GM19455 (cell line): ENCODE data around the gene OR9G1.
"Not testable (repeated sequence)": the region's sequence is repeated elsewhere in the genome, so short reads cannot be mapped to it uniquely, and the experiment has no call there.

Experiments
- ATAC-seq: cut with Tn5 transposase; IDR thresholded peaks from one replicate; pipeline ENCODE4 v1.9.1; 2021; ENCODE audit not compliant: unreplicated experiment

The OR9G1 gene

DNA sequence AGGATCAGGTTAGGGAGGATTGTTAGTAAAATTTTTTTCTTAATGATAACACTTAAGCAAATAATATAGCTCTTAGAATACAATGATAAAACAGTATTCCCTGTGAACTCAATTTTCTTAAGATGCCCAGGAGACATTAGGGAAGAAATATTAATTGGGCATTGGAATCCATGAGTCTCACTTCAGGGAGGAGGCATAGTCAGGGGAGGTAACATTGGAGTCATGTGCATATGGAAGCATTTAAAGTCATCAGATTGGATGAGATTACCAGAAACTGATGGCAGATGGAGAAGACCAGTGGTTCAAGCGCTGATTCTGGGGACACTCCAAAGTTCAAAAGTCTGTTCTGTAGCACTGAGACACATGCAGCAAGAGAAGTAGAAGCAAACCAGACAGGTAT, at the start of gene OR9G1:
OR9G1 (plus strand) TSS at position 301 of the 400 bp plus-strand sequence. CDS start 1,293 bp downstream, outside the sequence.
- no peak for ATAC-seq

GRCh38 chr11:56659755-56660154, 39.1 kb upstream of the OR9G1 start:
- ATAC-seq: no peak

GRCh38 chr11:56663386-56663785, 35.5 kb upstream of the OR9G1 start, which contains the start of gene OR5AR1:
Gene OR5AR1 (plus strand): TSS chr11:56663686. CDS start chr11:56663686, 0 bp downstream.
- no peak for ATAC-seq

DNA sequence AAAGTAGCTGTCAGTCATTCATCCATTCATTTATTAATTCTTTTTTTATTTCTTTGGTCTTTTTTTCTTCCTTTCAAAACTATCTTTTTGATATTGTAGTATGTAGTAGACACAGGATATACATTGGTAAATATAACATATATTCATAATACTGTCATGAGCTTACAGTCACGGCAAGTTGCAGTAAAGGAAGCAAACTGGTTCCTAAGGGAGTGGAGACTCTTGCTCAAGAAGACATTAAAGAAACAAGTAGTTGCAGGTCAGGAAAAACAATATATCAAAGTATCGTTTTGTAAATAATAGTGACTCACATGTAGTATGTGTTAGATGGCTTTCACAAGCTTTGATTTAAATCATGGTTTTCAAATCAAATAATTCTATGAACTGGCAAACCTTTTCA, 27.9 kb upstream of the OR9G1 start:
- ATAC-seq: no peak

- no peak for ATAC-seq
Observed at GRCh38 chr11:56688554-56689100, 10.3 kb upstream of the OR9G1 start.

GRCh38 chr11:56691179-56691578, 7.7 kb upstream of the OR9G1 start:
- ATAC-seq: not testable (repeated sequence)

DNA sequence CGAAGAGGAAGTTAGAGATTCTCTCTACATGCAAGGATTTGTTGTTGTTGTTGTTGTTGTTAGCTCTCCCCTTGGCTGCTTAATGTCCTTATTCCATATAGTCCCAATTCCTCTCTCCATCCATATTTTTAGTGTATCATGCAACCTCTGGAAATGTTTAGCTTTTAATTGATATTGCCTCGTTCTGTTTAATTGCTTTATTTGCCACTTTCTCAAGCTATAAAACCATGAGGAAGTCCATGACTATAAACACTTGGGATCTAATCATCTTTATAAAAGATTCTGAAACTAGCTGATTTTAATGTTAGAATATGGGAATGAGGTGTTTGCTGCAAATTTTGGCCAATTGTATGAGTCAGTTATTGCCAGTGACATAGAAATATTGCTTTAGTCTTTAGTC, 5.5 kb upstream of the OR9G1 start:
- no peak for ATAC-seq

- no peak for ATAC-seq
Observed at GRCh38 chr11:56700242-56700913, 1.5 kb downstream of the OR9G1 start.

DNA sequence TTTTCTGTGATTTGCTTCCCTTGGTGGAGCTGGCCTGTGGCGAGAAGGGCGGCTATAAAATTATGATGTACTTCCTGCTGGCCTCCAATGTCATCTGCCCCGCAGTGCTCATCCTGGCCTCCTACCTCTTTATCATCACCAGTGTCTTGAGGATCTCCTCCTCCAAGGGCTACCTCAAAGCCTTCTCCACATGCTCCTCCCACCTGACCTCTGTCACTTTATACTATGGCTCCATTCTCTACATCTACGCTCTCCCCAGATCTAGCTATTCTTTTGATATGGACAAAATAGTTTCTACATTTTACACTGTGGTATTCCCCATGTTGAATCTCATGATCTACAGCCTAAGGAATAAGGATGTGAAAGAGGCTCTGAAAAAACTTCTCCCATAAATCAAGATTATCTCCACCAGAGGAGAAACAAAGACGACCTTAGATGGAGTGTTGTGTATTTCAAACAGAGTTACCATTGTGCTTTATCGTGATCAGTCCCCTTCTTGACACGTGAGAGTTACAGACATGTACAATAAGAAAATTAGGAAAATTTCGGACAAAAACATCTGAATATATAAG, 2.1 kb downstream of the OR9G1 start:
- no peak for ATAC-seq

DNA sequence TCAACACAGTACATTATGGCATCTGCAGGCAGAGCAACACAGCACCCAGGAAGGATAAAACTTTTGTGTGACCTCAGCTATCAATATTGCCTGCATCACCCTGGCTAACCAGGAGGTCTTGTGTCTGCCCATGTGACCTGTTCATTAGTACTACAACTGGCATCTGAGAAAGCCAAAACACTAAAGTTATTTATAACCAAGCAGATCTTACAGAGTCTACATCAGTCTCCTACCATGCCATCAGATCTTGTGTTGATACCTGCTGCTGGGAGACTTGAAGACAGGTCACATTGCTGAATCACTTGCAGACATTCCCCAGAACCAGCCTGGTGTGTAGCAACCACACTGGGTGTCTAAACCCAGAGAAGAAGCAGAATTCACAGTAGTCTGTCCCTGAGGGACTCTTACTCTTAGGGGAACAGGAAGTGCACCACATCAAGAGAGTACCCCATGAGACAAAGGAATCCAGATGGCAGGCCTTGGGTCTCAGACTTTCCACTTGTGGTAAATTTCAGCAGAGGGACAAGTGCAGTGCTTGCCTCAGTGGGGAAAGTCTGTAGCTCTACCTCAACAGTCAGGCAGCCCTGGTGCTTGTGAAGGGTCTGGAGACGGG, 7.0 kb downstream of the OR9G1 start:
- no peak for ATAC-seq

GRCh38 chr11:56706486-56706885, 7.6 kb downstream of the OR9G1 start:
- ATAC-seq: no peak

DNA sequence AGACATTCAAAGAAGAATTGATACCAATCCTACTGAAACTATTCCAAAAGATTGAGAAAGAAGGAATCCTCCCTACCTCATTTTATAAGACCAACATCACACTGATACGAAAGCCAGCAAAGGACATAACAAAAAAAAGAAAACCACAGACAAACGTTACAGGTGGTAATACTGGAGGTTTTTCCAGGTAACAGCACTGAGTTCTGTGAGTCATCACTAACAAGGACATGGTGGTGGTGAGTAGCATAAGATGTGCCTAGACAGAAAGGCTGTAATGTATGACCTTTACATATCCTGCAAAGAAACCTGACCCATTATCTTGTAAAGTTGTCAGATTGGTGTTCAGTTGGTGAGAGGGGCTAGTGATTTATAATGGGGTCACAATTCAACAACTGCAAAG, 15.3 kb downstream of the OR9G1 start:
- no peak for ATAC-seq

DNA sequence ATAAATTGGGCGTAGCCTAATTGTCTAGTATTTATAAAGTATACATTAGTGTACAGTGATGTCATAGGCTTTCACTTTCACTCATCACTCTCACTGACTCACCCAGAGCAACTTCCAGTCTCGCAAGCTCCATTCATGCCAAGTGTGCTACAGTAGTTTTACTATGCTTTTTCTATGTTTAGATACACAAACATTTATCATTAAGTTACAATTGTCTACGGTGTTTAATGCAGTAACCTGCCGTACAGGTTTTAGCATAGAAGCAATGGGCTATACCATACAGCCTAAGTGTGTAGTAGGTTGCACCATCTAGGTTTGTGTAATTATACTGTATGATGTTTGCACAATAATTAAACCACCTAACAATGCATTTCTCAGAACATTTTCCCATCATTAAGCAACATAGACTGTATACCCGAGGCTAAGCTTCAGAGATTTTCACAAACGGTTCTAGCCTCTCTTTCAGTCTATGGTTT, 17.5 kb downstream of the OR9G1 start:
- ATAC-seq: no peak

- ATAC-seq: no peak
Observed at GRCh38 chr11:56720513-56720912, 21.6 kb downstream of the OR9G1 start.

DNA sequence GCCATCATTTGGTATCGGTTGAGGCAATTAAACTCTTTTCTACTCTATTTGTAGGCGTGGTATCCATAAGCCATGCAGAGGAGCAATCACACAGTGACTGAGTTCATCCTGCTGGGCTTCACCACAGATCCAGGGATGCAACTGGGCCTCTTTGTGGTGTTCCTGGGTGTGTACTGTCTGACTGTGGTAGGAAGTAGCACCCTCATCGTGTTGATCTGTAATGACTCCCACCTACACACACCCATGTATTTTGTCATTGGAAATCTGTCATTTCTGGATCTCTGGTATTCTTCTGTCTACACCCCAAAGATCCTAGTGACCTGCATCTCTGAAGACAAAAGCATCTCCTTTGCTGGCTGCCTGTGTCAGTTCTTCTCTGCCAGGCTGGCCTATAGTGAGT, 41.2 kb downstream of the OR9G1 start:
- ATAC-seq: no peak

DNA sequence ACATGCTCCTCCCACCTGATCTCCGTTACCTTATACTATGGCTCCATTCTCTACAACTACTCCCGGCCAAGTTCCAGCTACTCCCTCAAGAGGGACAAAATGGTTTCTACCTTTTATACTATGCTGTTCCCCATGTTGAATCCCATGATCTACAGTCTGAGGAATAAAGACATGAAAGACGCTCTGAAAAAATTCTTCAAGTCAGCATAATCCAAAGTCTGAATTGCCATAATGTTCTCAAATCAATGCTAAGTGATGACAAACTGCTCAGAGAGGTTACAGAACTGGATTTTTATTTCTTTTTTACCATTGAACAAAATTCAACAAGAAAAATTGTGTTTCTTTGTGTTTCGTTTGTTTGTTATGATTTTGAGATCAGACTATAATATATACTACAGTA, 42.0 kb downstream of the OR9G1 start:
- no peak for ATAC-seq

- no peak for ATAC-seq
Observed at GRCh38 chr11:56748597-56748996, 49.7 kb downstream of the OR9G1 start, which contains the start of gene OR9G4. Gene OR9G4 (minus strand): TSS chr11:56748697. CDS start chr11:56743766, 4,931 bp downstream.

GRCh38 chr11:56750190-56750589, 51.3 kb downstream of the OR9G1 start:
- no peak for ATAC-seq

DNA sequence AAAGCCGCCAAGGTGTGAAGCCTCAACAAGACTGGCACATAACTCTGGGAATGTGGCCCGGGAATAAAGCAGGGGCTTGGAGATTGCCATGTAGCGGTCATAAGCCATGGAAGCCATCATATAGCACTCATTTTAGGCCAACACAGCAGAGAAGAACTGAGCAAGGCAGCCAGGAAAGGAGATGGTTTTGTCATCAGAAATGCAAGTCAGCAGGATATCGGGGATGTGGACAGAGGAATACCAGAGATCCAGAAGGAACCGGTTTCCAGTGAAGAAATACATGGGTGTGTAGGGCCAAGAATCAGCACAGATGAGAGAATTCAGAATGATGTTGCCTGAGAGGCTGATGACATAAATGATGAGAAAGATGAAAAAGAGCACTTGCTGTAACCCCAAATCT, 52.6 kb downstream of the OR9G1 start:
- ATAC-seq: no peak
